ENCODE measurements around the gene PCDHA13. TPM values are rescaled to one million over a fixed set of nuclear protein-coding genes. Genes with fewer than 3 reads are reported as not detected.

PCDHA13 gene
- total RNA-seq, 1 experiment from 2014 or later = not detected

GRCh38 chr5:140857177-140857986 lies 24.5 kb upstream of the PCDHA13 start:
- Histone ChIP-seq H3K36me3 (ENCODE audit: control insufficient read depth in 1 of 2, insufficient read depth in 2 of 2, low read length in 2 of 2) (no peaks in the 10 kb centered on the region), H3K9me2 (ENCODE audit: insufficient read depth) (no peaks in the 10 kb centered on the region), H3K27me3 (ENCODE audit: insufficient read depth, low read length) (no peaks in the 10 kb centered on the region), H3K4me1 (ENCODE audit: control insufficient read depth in 1 of 2, insufficient read depth in 2 of 2, low read length in 2 of 2) (no peaks in the 10 kb centered on the region), H3K4me3 (replicated peaks in 1 of 2; ENCODE audit: low read depth in 1 of 2, low read length in 2 of 2) (no peak overlapping the region), H3K9ac (ENCODE audit: low read length) (no peak overlapping the region), H3K79me2 (ENCODE audit: insufficient read depth, low read length) (no peaks in the 10 kb centered on the region), H4K20me1 (ENCODE audit: insufficient read depth) (no peaks in the 10 kb centered on the region), H3K4me2 (ENCODE audit: low read length) (no peak overlapping the region), H2AFZ (ENCODE audit: low read depth, low read length, poor library complexity, severe bottlenecking) (no peak overlapping the region), H3K27ac (ENCODE audit: low read depth, low read length) (no peak overlapping the region), H3K9me3 (ENCODE audit: control insufficient read depth in 1 of 2, insufficient read depth in 1 of 2, low read depth in 1 of 2, low read length in 2 of 2) (no peaks in the 10 kb centered on the region; a peak in 1 of 4 replicates)
- intact Hi-C loops (cut with micrococcal nuclease) = loop anchor here (10.0 kb wide), 1 partner anchor 707 kb away; no protein-coding TSS in a partner anchor
- POLR2A ChIA-PET = no interaction called here
- DNase-seq (ENCODE audit: low read depth, low spot score) = no peak
- CTCF ChIA-PET = no interaction called here
- BruUV-seq (replicated peaks) = no TSS peak
- TF ChIP-seq SP1 (IDR thresholded peaks at IDR 0.05; ENCODE audit: low read depth) = no peak
- no peak for TF ChIP-seq CEBPB (IDR thresholded peaks at IDR 0.05; ENCODE audit: low read depth)
- TF ChIP-seq ATF3 (IDR thresholded peaks at IDR 0.05) = no peak
- no peak for TF ChIP-seq REST (IDR thresholded peaks at IDR 0.05; ENCODE audit: low read depth)
- no peak for TF ChIP-seq ZFX (IDR thresholded peaks at IDR 0.05)
- no peak for TF ChIP-seq ELF1 (IDR thresholded peaks at IDR 0.05; ENCODE audit: borderline replicate concordance, low read depth)
- no peak for TF ChIP-seq ZNF274 (IDR thresholded peaks at IDR 0.05; ENCODE audit: low read depth, low read length)
- TF ChIP-seq EGR1 (IDR thresholded peaks at IDR 0.05; ENCODE audit: low read depth) = no peak
- TF ChIP-seq EZH2phosphoT487 (IDR thresholded peaks at IDR 0.05; ENCODE audit: borderline replicate concordance) = no peak
- TF ChIP-seq, protein P1, sequence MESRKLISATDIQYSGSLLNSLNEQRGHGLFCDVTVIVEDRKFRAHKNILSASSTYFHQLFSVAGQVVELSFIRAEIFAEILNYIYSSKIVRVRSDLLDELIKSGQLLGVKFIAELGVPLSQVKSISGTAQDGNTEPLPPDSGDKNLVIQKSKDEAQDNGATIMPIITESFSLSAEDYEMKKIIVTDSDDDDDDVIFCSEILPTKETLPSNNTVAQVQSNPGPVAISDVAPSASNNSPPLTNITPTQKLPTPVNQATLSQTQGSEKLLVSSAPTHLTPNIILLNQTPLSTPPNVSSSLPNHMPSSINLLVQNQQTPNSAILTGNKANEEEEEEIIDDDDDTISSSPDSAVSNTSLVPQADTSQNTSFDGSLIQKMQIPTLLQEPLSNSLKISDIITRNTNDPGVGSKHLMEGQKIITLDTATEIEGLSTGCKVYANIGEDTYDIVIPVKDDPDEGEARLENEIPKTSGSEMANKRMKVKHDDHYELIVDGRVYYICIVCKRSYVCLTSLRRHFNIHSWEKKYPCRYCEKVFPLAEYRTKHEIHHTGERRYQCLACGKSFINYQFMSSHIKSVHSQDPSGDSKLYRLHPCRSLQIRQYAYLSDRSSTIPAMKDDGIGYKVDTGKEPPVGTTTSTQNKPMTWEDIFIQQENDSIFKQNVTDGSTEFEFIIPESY (IDR thresholded peaks at IDR 0.05; ENCODE audit: extremely low read depth, insufficient replicate concordance, low read length) = no peak
- no peak for ATAC-seq
- RAD21 ChIA-PET (ENCODE audit: low non-redundant PET in 1 of 2, low total read pairs in 2 of 2, uncharacterized antibody in 2 of 2, unreplicated experiment in 2 of 2) = no interaction called here

Measured in HCT116 (cell line).